Astrocyte (in vitro differentiated cells and primary cell): ENCODE measurements around the gene TRIM59. TPM values are rescaled to one million over a fixed set of nuclear protein-coding genes. Genes with fewer than 3 reads are reported as not detected.

Source experiments
- DNase-seq: peaks from one replicate; pipeline ENCODE4 v3.0.0-alpha.2; 2010; ENCODE audit warnings: low read depth
- FAIRE-seq: peaks from 2 replicates; lab custom pipeline; 2011; peaks lifted over from hg19 to GRCh38; lab: Jason Lieb, UNC
- H2AFZ ChIP-seq: 2 replicates; pipeline ENCODE4 v1.6.0; 2012; ENCODE audit warnings: low read depth, low read length, inconsistent platforms
- H3K27ac ChIP-seq: 2 replicates; pipeline ENCODE4 v1.5.1; 2011; ENCODE audit warnings: low read depth, low read length, inconsistent platforms
- H3K27me3 ChIP-seq: 2 replicates; pipeline ENCODE4 v1.6.0; 2011; ENCODE audit warnings: low read length, inconsistent platforms; ENCODE audit not compliant: insufficient read depth
- H3K36me3 ChIP-seq: 2 replicates; pipeline ENCODE4 v1.5.1; 2011; ENCODE audit warnings: low read length, inconsistent platforms; ENCODE audit not compliant: insufficient read depth
- H3K4me1 ChIP-seq: 2 replicates; pipeline ENCODE4 v1.5.1; 2011; ENCODE audit warnings: low read length, inconsistent platforms; ENCODE audit not compliant: insufficient read depth
- H3K4me2 ChIP-seq: 2 replicates; pipeline ENCODE4 v1.6.0; 2012; ENCODE audit warnings: low read length, inconsistent platforms
- H3K4me3 ChIP-seq: 2 replicates; pipeline ENCODE4 v1.5.1; 2011; ENCODE audit warnings: low read depth, mild to moderate bottlenecking, low read length, inconsistent platforms; ENCODE audit not compliant: insufficient read depth
- H3K79me2 ChIP-seq: 2 replicates; pipeline ENCODE4 v1.6.0; 2012; ENCODE audit warnings: mild to moderate bottlenecking, low read length, inconsistent platforms; ENCODE audit not compliant: insufficient read depth
- H3K9ac ChIP-seq: 2 replicates; pipeline ENCODE4 v1.6.0; 2012; ENCODE audit warnings: mild to moderate bottlenecking, low read length, inconsistent platforms
- H3K9me3 ChIP-seq: 2 replicates; pipeline ENCODE4 v1.5.1; 2012; ENCODE audit warnings: low read depth, mild to moderate bottlenecking, low read length, inconsistent platforms; ENCODE audit not compliant: insufficient read depth
- H4K20me1 ChIP-seq: 2 replicates; pipeline ENCODE4 v1.6.0; 2012; ENCODE audit warnings: low read length, inconsistent platforms; ENCODE audit not compliant: insufficient read depth
- H3K27ac Mint-ChIP-seq: one replicate; pipeline ENCODE4 v1.8.0; 2021; ENCODE audit warnings: mild to moderate bottlenecking, mixed read lengths; ENCODE audit not compliant: unreplicated experiment
- H3K27me3 Mint-ChIP-seq: one replicate; pipeline ENCODE4 v1.8.0; 2021; ENCODE audit warnings: low read depth, mixed read lengths; ENCODE audit not compliant: unreplicated experiment
- H3K36me3 Mint-ChIP-seq: one replicate; pipeline ENCODE4 v1.8.0; 2021; ENCODE audit warnings: low read depth, mixed read lengths; ENCODE audit not compliant: unreplicated experiment
- H3K4me1 Mint-ChIP-seq: one replicate; pipeline ENCODE4 v1.8.0; 2021; ENCODE audit warnings: low read depth, mixed read lengths; ENCODE audit not compliant: unreplicated experiment
- H3K4me3 Mint-ChIP-seq: one replicate; pipeline ENCODE4 v1.8.0; 2021; ENCODE audit warnings: mild to moderate bottlenecking, moderate library complexity, mixed read lengths; ENCODE audit not compliant: unreplicated experiment
- H3K9me3 Mint-ChIP-seq: one replicate; pipeline ENCODE4 v1.8.0; 2021; ENCODE audit warnings: mild to moderate bottlenecking, mixed read lengths; ENCODE audit not compliant: unreplicated experiment
- EZH2 ChIP-seq: IDR thresholded peaks from 2 replicates; pipeline ENCODE4 v1.6.1; 2012; ENCODE audit warnings: mild to moderate bottlenecking, low read length, inconsistent platforms; ENCODE audit not compliant: insufficient read depth
- total RNA-seq: library from RNA; stranded (reverse); gene quantifications from 2 replicates; pipeline ENCODE4 v1.2.1, GENCODE V29; 2021
- TF ChIP-seq, protein P1 (sequence below): IDR thresholded peaks from 2 replicates; pipeline ENCODE4 v1.5.1; 2011; ENCODE audit warnings: low read depth, mild to moderate bottlenecking, inconsistent platforms, low read length, moderate library complexity; ENCODE audit not compliant: insufficient read depth

TRIM59 gene
- total RNA-seq, 1 donor from 2014 or later: 20.6 TPM

DNA sequence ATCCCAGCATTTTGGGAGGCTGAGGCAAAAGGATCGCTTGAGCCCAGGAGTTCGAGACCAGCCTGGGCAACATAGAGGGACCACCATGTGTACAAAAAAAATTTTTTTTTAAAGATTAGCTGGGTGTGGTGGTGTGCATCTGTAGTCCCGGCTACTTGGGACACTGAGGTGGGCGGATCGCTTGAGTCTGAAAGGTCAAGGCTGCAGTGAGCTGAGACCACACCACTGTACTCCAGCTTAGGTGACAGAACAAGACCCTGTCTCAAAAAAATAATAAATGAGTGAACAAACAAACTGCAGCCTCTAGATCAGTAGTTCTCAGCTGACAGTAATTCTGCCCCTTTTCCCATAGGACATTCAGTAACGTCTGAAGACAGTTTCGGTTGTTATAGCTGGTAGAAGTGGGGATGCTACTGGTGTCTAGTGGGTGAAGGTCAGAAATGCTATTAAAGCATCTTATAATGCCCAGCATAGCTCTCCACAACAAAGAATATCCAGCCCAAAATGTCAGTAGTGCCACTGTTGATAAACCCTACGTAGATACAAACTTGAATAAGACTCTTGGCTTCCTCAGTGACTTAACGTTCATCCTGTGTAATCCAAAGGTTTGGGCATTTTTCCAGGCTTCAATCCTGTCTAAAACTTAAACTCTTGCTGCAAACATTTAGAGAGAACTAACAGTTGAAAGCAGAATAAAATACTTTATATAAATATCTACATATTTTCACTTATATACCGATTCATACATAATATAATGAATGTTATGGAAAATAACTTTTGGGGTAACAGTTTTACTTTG is 39.6 kb downstream of the TRIM59 start:
- Histone ChIP-seq H3K27ac (no peak overlapping the region), H3K4me2 (no peak overlapping the region)
- TF ChIP-seq, protein P1, sequence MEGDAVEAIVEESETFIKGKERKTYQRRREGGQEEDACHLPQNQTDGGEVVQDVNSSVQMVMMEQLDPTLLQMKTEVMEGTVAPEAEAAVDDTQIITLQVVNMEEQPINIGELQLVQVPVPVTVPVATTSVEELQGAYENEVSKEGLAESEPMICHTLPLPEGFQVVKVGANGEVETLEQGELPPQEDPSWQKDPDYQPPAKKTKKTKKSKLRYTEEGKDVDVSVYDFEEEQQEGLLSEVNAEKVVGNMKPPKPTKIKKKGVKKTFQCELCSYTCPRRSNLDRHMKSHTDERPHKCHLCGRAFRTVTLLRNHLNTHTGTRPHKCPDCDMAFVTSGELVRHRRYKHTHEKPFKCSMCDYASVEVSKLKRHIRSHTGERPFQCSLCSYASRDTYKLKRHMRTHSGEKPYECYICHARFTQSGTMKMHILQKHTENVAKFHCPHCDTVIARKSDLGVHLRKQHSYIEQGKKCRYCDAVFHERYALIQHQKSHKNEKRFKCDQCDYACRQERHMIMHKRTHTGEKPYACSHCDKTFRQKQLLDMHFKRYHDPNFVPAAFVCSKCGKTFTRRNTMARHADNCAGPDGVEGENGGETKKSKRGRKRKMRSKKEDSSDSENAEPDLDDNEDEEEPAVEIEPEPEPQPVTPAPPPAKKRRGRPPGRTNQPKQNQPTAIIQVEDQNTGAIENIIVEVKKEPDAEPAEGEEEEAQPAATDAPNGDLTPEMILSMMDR: no peak
- TF ChIP-seq EZH2: no peak

DNA sequence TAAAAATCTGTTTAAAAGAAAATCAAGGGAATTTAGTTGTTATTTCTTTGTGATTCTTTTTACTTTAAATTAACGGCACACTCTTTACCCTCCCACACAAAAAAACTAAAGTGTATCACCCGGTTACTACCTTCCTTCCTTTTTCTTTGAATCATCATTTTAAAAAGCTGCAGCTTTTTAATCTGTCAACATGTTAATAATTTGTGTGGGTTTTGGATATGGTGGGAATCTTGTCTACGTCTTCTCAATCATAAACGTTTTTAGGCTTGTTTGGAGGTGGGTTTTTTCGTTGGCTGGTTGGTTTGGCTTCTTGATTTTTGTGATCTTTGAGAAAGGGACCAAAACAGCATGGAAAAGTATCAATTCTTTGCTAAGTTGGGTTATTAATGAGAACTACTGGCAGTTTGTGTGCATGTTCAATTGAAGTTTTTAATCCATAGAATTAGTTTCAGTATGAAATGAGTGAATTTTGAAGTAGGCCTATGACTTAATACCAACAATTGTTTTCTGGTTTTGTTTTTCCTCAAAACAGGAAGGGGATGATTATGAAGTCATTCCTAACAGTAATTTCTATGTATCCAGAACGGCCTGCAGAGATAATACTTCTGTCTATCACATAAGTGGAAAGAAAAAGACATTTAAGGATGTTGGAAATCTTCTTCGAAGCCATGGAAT is 45.7 kb downstream of the TRIM59 start:
- no peak for TF ChIP-seq EZH2
- TF ChIP-seq, protein P1: no peak
- Mint-ChIP-seq H3K36me3 (peaks cover 1% of the 10 kb centered on the region), H3K9me3 (no peaks in the 10 kb centered on the region), H3K27ac (peak overlapping the region; percentile 23), H3K4me1 (peaks cover 10% of the 10 kb centered on the region), H3K27me3 (no peaks in the 10 kb centered on the region), H3K4me3 (peak overlapping the region; percentile 97)
- Histone ChIP-seq H2AFZ (no peak overlapping the region), H3K4me2 (peak overlapping the region; percentile 94), H3K36me3 (peaks cover 12% of the 10 kb centered on the region), H3K9ac (peak overlapping the region; percentile 96), H3K9me3 (no peaks in the 10 kb centered on the region), H3K27me3 (no peaks in the 10 kb centered on the region), H3K4me1 (peaks cover 5% of the 10 kb centered on the region), H3K79me2 (peaks cover 96% of the 10 kb centered on the region), H4K20me1 (peaks cover 14% of the 10 kb centered on the region), H3K27ac (peak overlapping the region; percentile 57), H3K4me3 (peak overlapping the region; percentile 97)
- no peak for DNase-seq
- no peak for FAIRE-seq

More for the DNA sequence above, 39.6 kb downstream of the TRIM59 start:
- Mint-ChIP-seq H3K27ac (no peak overlapping the region), H3K36me3 (no peaks in the 10 kb centered on the region), H3K4me1 (no peaks in the 10 kb centered on the region), H3K27me3 (no peaks in the 10 kb centered on the region), H3K9me3 (no peaks in the 10 kb centered on the region), H3K4me3 (no peak overlapping the region)
- no peaks in the 10 kb centered on the region for H3K27me3 ChIP-seq
- peaks cover 90% of the 10 kb centered on the region for H3K79me2 ChIP-seq
- DNase-seq (no peak), FAIRE-seq (no peak)
- no peak overlapping the region for H3K4me3 ChIP-seq
- H4K20me1 ChIP-seq: no peaks in the 10 kb centered on the region
- no peaks in the 10 kb centered on the region for H3K9me3 ChIP-seq
- H2AFZ ChIP-seq: no peak overlapping the region
- H3K4me1 ChIP-seq: no peaks in the 10 kb centered on the region
- H3K9ac ChIP-seq: no peak overlapping the region
- peaks cover 30% of the 10 kb centered on the region for H3K36me3 ChIP-seq
